NB4 (cell line): ENCODE results near the gene DOCK4.

ENCODE experiments used
- DNase-seq: peaks from one replicate; pipeline ENCODE4 v3.0.0; 2010; ENCODE audit warnings: low read depth
- H3K4me3 ChIP-seq: one replicate; pipeline ENCODE4 v1.5.1; 2011; ENCODE audit warnings: mild to moderate bottlenecking, low read depth, low read length, moderate library complexity
- MYC ChIP-seq: IDR thresholded peaks from 2 replicates; pipeline ENCODE4 v1.6.1; 2011; ENCODE audit warnings: low read depth, low read length
- POLR2A ChIP-seq: IDR thresholded peaks from 2 replicates; pipeline ENCODE4 v1.6.1; 2011; ENCODE audit warnings: mild to moderate bottlenecking; ENCODE audit not compliant: insufficient read length; ENCODE audit errors: extremely low read depth
- TF ChIP-seq, protein P1 (sequence below): IDR thresholded peaks from one replicate; pipeline ENCODE4 v1.5.1; 2012; ENCODE audit warnings: low read depth, low read length
- TF ChIP-seq, protein P2 (sequence below): IDR thresholded peaks from 2 replicates; pipeline ENCODE4 v1.6.1; 2011; ENCODE audit warnings: low read depth, low read length

Gene DOCK4

GRCh38 chr7:112182749-112183148, 23.4 kb downstream of the DOCK4 start:
- no peak for DNase-seq
- TF ChIP-seq POLR2A (no peak), MYC (no peak)
- TF ChIP-seq, protein P1, sequence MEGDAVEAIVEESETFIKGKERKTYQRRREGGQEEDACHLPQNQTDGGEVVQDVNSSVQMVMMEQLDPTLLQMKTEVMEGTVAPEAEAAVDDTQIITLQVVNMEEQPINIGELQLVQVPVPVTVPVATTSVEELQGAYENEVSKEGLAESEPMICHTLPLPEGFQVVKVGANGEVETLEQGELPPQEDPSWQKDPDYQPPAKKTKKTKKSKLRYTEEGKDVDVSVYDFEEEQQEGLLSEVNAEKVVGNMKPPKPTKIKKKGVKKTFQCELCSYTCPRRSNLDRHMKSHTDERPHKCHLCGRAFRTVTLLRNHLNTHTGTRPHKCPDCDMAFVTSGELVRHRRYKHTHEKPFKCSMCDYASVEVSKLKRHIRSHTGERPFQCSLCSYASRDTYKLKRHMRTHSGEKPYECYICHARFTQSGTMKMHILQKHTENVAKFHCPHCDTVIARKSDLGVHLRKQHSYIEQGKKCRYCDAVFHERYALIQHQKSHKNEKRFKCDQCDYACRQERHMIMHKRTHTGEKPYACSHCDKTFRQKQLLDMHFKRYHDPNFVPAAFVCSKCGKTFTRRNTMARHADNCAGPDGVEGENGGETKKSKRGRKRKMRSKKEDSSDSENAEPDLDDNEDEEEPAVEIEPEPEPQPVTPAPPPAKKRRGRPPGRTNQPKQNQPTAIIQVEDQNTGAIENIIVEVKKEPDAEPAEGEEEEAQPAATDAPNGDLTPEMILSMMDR, result no peak
- TF ChIP-seq, protein P2, sequence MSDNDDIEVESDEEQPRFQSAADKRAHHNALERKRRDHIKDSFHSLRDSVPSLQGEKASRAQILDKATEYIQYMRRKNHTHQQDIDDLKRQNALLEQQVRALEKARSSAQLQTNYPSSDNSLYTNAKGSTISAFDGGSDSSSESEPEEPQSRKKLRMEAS, result no peak
- no peak overlapping the region for H3K4me3 ChIP-seq

GRCh38 chr7:112180223-112180622, 26.0 kb downstream of the DOCK4 start:
- H3K4me3 ChIP-seq, result no peak overlapping the region
- TF ChIP-seq, protein P2, result no peak
- TF ChIP-seq POLR2A, result no peak
- no peak for TF ChIP-seq MYC
- TF ChIP-seq, protein P1, result no peak
- no peak for DNase-seq

GRCh38 chr7:112176693-112177415, 29.3 kb downstream of the DOCK4 start:
- H3K4me3 ChIP-seq, result no peak overlapping the region
- no peak for TF ChIP-seq POLR2A
- DNase-seq, result no peak

DNA sequence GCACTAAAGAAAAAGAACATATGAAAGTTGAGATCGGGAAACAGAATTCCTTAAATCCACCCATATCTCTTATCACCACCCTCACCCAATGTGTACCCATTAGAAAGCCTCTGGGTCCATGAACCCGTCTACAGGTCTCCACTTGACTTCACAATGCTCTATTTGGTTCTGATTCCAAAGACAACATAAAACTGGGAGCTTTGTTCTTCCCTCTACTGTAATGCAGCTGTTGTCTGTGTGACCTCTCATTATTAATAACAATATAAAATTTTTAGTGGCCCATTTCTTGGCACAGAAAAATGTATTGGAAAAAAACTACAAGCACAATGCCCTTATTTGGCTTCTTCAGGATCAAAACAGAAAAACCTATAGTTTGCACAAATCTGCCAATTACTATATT, 30.0 kb downstream of the DOCK4 start:
- no peak for DNase-seq
- H3K4me3 ChIP-seq, result no peak overlapping the region
- TF ChIP-seq MYC (no peak), POLR2A (no peak)
- TF ChIP-seq, protein P1, result no peak
- TF ChIP-seq, protein P2, result no peak

DNA sequence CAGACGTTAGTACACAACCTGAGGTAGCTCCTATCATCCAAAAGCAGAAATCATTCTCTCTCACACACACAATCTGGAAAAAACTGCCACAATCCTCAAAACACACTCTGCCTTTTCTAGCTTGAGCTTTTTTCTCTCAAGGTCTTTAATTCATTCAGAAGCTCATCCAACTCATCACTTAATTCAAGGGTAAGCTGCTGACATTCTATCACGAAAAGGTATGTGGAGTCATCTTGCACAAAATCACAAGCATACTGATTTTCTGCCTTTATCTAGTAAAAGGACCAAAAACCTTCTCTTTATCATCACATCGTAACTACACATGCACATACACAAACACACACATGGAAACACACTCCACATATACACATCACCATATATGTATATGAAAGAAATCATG, 32.0 kb downstream of the DOCK4 start:
- DNase-seq, result no peak
- TF ChIP-seq POLR2A, result no peak
- no peak for TF ChIP-seq MYC
- TF ChIP-seq, protein P2, result no peak
- TF ChIP-seq, protein P1, result no peak
- no peak overlapping the region for H3K4me3 ChIP-seq

- no peak for DNase-seq
- no peak overlapping the region for H3K4me3 ChIP-seq
- TF ChIP-seq, protein P2, result no peak
- TF ChIP-seq, protein P1, result no peak
- no peak for TF ChIP-seq MYC
- TF ChIP-seq POLR2A, result no peak
Observed at GRCh38 chr7:112173568-112173905, 32.7 kb downstream of the DOCK4 start.
